DMS114 treated with DMSO at 0.1 percent for 48 hours (cell line): ENCODE results near the gene CAMTA1.

ENCODE experiments used
- DNase-seq: peaks from one replicate; lab custom pipeline; 2025; ENCODE audit not compliant: unreplicated experiment; lab: John Stamatoyannopoulos, UW

The CAMTA1 gene

GRCh38 chr1:7476861-7477547 lies 691.8 kb downstream of the CAMTA1 start:
- no peak for DNase-seq

- DNase-seq = no peak
Measured at GRCh38 chr1:7477593-7477992, 692.3 kb downstream of the CAMTA1 start.

- no peak for DNase-seq
Measured at GRCh38 chr1:7478142-7478790, 693.0 kb downstream of the CAMTA1 start.

GRCh38 chr1:7478809-7479499 lies 693.7 kb downstream of the CAMTA1 start:
- DNase-seq = no peak

GRCh38 chr1:7479571-7479970 lies 694.3 kb downstream of the CAMTA1 start:
- DNase-seq = no peak

- DNase-seq = no peak
Measured at GRCh38 chr1:7481194-7481593, 695.9 kb downstream of the CAMTA1 start.

DNA sequence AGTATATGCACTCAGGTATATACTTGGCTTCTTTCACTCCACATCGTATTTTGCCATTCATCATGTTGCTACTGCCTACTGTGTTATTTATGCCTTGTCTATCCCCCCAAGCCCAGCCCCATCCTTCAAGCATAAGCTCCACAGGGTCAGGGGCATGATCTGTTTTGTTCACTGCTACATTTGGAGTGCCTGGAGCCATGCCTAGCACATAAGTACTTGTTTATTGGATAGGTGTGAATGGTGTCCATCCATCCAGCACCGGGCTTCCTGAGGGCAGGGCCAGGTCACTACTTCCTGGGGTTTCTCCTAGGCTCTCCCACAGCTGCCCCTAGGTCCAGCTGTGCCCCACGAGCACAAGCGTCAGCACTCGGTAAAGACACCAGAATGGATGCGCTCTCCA lies 696.8 kb downstream of the CAMTA1 start:
- no peak for DNase-seq

GRCh38 chr1:7482772-7483495 lies 697.7 kb downstream of the CAMTA1 start:
- DNase-seq = no peak

DNA sequence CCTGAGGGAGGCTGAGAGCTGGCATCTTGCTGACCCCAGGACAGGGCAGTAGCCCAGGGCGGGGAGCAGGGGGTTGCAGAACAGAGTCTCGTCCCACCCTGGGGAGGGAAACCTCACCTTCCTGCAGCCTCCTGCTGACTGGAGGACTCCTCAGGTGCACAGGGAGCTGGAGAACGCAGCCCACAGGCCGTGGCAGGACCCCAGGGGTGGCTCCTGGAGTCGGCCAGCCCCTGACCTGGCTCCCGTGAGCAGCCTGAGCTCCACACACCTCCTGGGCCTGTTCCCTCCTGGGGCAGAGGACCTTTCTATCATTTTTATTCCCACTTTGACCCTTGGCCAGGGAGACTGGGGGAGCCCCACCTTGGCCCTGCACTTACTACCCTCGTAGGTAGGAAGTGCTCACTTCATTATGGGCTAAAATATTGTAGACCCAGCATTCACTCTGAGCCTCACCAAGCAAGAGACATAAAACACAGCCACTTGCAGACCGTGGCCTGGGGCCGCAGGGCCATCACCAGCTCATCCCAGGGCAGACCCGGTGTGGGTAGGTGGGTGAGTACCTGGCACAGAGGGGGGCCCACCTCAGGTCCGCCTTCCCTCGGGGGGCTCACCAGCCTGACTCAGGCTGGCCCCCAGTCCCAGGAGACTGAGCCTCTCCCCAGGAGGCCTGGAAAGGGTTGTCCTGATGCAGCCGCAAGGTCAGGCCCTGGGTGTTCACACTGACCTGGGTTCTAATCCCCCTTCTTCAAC lies 698.6 kb downstream of the CAMTA1 start:
- DNase-seq = no peak

GRCh38 chr1:7485086-7485780 lies 700.0 kb downstream of the CAMTA1 start:
- no peak for DNase-seq

GRCh38 chr1:7485826-7486225 lies 700.6 kb downstream of the CAMTA1 start:
- no peak for DNase-seq

- DNase-seq = no peak
Measured at GRCh38 chr1:7487766-7488474, 702.7 kb downstream of the CAMTA1 start.

DNA sequence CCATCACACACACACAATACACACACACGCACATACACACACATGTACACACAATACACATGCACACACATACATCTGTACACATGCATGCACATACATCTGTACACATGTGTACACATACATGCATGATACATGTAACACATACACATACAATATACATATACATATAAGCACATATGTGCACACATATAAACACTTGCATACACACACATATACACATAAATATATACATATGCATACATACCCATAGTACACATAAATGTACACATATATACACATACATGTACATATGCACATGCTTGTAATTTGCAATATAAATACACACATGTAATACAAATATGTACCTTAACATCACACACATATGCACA lies 703.2 kb downstream of the CAMTA1 start:
- no peak for DNase-seq

DNA sequence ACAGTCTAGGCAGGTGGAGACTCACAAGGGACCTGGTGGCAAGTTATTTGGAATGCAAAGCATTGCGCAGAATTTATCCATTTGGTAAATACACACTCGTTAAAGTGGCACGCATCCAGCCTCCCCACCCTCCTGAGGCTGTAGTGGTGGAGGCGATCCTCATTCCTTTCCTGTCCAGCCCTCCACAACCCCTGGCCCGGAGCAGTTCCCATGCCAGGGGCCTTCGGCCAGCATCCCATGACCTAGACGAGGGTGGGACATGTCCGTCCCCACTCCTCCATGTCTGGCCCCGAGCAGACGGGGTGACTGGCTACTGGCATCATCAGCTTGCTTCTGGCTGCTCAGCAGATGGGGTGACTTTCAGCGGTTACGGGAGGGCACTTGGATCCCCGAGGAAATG lies 704.3 kb downstream of the CAMTA1 start:
- DNase-seq = no peak

GRCh38 chr1:7490576-7490975 lies 705.3 kb downstream of the CAMTA1 start:
- no peak for DNase-seq

GRCh38 chr1:7491109-7491817 lies 706.0 kb downstream of the CAMTA1 start:
- DNase-seq = no peak

GRCh38 chr1:7491818-7492173 lies 706.5 kb downstream of the CAMTA1 start:
- DNase-seq = no peak

DNA sequence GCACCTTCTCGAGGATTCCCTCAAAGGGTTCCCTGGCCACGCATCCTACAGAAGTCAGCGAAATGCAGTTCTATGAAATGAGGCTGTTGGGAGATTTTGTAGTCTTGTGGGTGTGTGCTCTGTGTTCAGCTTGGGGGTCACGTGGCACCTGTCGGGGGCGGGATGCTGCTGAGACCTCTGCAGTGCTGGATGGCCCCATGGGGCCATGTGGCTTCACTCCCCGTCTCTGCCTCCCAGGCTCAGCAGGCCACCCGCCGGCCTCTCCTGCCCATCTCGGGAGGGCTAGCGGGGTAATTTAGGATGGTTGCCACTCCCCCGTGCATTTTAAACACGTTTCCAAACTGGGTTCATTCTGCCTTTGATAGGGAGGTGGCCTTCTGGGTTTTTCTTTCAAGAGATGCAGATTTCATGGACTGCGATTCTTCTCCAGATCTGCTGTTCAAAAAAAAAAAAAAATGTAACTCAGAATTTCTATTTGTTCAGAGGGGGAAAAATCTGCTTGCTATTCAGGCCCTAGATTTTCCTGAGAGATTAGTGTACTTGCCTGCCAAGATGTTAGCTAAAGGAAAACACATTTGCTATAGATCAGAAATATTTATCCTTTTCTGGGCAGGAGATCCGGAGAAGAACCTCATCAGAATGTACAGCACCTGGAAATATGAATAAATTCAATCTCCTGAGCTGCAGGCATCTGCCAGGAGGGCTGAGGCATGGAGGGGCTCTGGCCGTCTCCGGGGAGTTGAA lies 708.6 kb downstream of the CAMTA1 start:
- DNase-seq = no peak

DNA sequence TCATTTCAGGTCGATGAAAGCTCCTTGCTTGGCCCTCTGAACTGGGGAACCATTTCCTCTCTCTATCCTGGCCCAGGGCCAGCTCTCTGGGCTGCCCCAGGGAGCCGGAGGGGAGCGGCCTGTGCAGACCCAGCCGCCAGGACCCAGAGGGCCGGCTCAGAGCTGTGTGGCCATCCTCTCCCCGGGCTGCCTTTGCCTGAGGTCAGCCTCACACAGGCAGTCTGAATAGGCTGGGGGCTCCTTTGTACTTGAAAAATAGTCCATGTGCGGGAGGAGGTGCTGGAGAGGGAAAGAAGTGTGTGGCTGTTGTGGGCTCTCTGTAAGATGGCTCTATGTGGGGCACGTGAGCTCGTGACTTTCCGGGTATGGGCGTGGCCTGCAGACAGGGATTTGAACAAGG lies 710.7 kb downstream of the CAMTA1 start:
- DNase-seq = no peak
